BLaER1 treated with 17β-estradiol and CSF1 and Interleukin-3, amounts not matched to agents 10 nM and 100 nM (cell line): ENCODE results near the gene GINM1.

Experiments used
- H3K27ac ChIP-seq, 11 experiments: shearing (Covaris generic); formaldehyde crosslinking; 2 replicates each; pipeline ENCODE4 v1.8.1; 2022
- H3K27me3 ChIP-seq, 11 experiments: shearing (Covaris generic); formaldehyde crosslinking; 2 replicates each; pipeline ENCODE4 v1.8.1; 2022
- H3K36me3 ChIP-seq, 11 experiments: shearing (Covaris generic); formaldehyde crosslinking; 2 replicates each; pipeline ENCODE4 v1.8.1; 2022
- H3K4me1 ChIP-seq, 10 experiments: shearing (Covaris generic); formaldehyde crosslinking; 2 replicates each; pipeline ENCODE4 v1.8.1; 2022
- H3K4me2 ChIP-seq, 11 experiments: shearing (Covaris generic); formaldehyde crosslinking; 2 replicates each; pipeline ENCODE4 v1.8.1; 2022
- H3K4me3 ChIP-seq, 10 experiments: shearing (Covaris generic); formaldehyde crosslinking; 2 replicates each; pipeline ENCODE4 v1.8.1; 2022
- H3K9ac ChIP-seq, 11 experiments: shearing (Covaris generic); formaldehyde crosslinking; 2 replicates each; pipeline ENCODE4 v1.8.1; 2022
- H3K9me3 ChIP-seq, 11 experiments: shearing (Covaris generic); formaldehyde crosslinking; replicated peaks in 1 of 11; 2 replicates each; pipeline ENCODE4 v1.8.1; 2022
- H4K20me1 ChIP-seq, 11 experiments: shearing (Covaris generic); formaldehyde crosslinking; 2 replicates each; pipeline ENCODE4 v1.8.1; 2022
- Cebpa-rat ChIP-seq, 11 experiments: shearing (Covaris generic); IDR thresholded peaks; 2 replicates each; pipeline ENCODE4 v1.8.1; 2022

GINM1 gene, protein sequence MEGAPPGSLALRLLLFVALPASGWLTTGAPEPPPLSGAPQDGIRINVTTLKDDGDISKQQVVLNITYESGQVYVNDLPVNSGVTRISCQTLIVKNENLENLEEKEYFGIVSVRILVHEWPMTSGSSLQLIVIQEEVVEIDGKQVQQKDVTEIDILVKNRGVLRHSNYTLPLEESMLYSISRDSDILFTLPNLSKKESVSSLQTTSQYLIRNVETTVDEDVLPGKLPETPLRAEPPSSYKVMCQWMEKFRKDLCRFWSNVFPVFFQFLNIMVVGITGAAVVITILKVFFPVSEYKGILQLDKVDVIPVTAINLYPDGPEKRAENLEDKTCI

GRCh38 chr6:149565527-149566409 is at the start of gene GINM1:
Gene GINM1 (plus strand): TSS chr6:149566375. CDS start chr6:149566415, 40 bp downstream.
- H3K4me1 ChIP-seq, result peaks cover 8 to 24% (median 20%) of the 10 kb centered on the region in 10 experiments
- peak within 1 kb of the TSS; percentile 87 to 95 (median 91) for H3K9ac ChIP-seq
- H4K20me1 ChIP-seq, result peaks cover 5 to 36% (median 21%) of the 10 kb centered on the region in 11 experiments; a peak in 18 of 22 replicates
- H3K36me3 ChIP-seq, result no peaks in the 10 kb centered on the region
- no peaks in the 10 kb centered on the region for H3K27me3 ChIP-seq
- no peaks in the 10 kb centered on the region for H3K9me3 ChIP-seq
- TF ChIP-seq Cebpa-rat (IDR thresholded peaks at IDR 0.05), result no peak
- peak within 1 kb of the TSS; percentile 75 to 99 (median 96) for H3K4me3 ChIP-seq
- H3K4me2 ChIP-seq, result peak within 1 kb of the TSS; percentile 78 to 98 (median 91)
- peak within 1 kb of the TSS; percentile 77 to 92 (median 87) for H3K27ac ChIP-seq

- no peak overlapping the region for H3K9ac ChIP-seq
- H3K36me3 ChIP-seq, result peaks cover 94 to 100% (median 99%) of the 10 kb centered on the region in 11 experiments
- H4K20me1 ChIP-seq, result peaks cover 0 to 25% (median 3%) of the 10 kb centered on the region in 11 experiments; a peak in 5 of 22 replicates
- no peak overlapping the region for H3K4me3 ChIP-seq
- H3K4me1 ChIP-seq, result no peaks in the 10 kb centered on the region
- H3K9me3 ChIP-seq, result no peaks in the 10 kb centered on the region
- H3K27me3 ChIP-seq, result no peaks in the 10 kb centered on the region
- TF ChIP-seq Cebpa-rat (IDR thresholded peaks at IDR 0.05), result no peak
- no peak overlapping the region for H3K27ac ChIP-seq
- no peak overlapping the region for H3K4me2 ChIP-seq
Observed at GRCh38 chr6:149529650-149530049, 36.5 kb upstream of the GINM1 start.

- Histone ChIP-seq H3K9me3 (no peaks in the 10 kb centered on the region), H3K4me2 (no peak overlapping the region), H3K27me3 (no peaks in the 10 kb centered on the region), H3K9ac (no peak overlapping the region), H4K20me1 (peaks cover 0 to 41% (median 7%) of the 10 kb centered on the region in 11 experiments; a peak in 9 of 22 replicates), H3K4me3 (no peak overlapping the region), H3K27ac (no peak overlapping the region), H3K36me3 (peaks cover 98 to 100% (median 100%) of the 10 kb centered on the region in 11 experiments), H3K4me1 (no peaks in the 10 kb centered on the region)
- no peak for TF ChIP-seq Cebpa-rat (IDR thresholded peaks at IDR 0.05)
Observed at GRCh38 chr6:149534742-149535141, 31.4 kb upstream of the GINM1 start.

DNA sequence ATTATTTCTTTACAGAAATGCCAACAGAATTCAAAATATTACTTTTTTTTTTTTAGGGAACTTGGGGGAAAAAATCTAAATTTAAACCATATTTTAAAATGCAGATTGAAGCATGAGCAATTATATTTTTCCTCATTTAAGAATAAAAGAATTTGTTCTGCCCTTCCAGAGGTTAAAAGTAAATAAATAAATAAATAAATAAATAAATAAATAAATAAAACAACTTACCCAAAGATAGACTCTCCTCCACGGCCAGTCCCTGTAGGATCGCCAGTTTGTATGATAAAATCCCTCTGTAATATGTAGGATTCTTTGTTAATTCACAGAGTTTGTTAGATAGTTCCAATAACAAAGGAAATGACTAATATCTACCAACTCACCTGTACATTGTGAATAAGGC is 25.0 kb upstream of the GINM1 start:
- Histone ChIP-seq H3K9ac (no peak overlapping the region), H3K27ac (no peak overlapping the region), H4K20me1 (peaks cover 17 to 70% (median 35%) of the 10 kb centered on the region in 11 experiments; a peak in 17 of 22 replicates)

GRCh38 chr6:149544646-149545257 is 21.4 kb upstream of the GINM1 start:
- TF ChIP-seq Cebpa-rat (IDR thresholded peaks at IDR 0.05), result no peak
- Histone ChIP-seq H3K4me2 (peak overlapping the region; percentile 85 to 98 (median 94)), H3K27ac (peak overlapping the region; percentile 86 to 100 (median 92)), H3K4me1 (peaks cover 23 to 38% (median 25%) of the 10 kb centered on the region in 10 experiments), H4K20me1 (peaks cover 13 to 46% (median 34%) of the 10 kb centered on the region in 11 experiments; a peak in 16 of 22 replicates), H3K9ac (peak overlapping the region; percentile 87 to 99 (median 96)), H3K27me3 (no peaks in the 10 kb centered on the region), H3K4me3 (peak overlapping the region; percentile 83 to 100 (median 94)), H3K36me3 (peaks cover 11 to 31% (median 19%) of the 10 kb centered on the region in 11 experiments), H3K9me3 (no peaks in the 10 kb centered on the region)

More for the DNA sequence above, 25.0 kb upstream of the GINM1 start:
- H3K36me3 ChIP-seq, result peaks cover 47 to 67% (median 55%) of the 10 kb centered on the region in 11 experiments
- no peak for TF ChIP-seq Cebpa-rat (IDR thresholded peaks at IDR 0.05)
- H3K4me1 ChIP-seq, result peaks cover 13 to 30% (median 15%) of the 10 kb centered on the region in 10 experiments
- H3K4me3 ChIP-seq, result no peak overlapping the region
- H3K9me3 ChIP-seq, result no peaks in the 10 kb centered on the region
- H3K4me2 ChIP-seq, result no peak overlapping the region
- H3K27me3 ChIP-seq, result no peaks in the 10 kb centered on the region

- H3K27ac ChIP-seq, result peak overlapping the region; percentile 86 to 100 (median 92)
Observed at GRCh38 chr6:149545258-149545753, 20.9 kb upstream of the GINM1 start.

GRCh38 chr6:149545754-149546471 is 20.3 kb upstream of the GINM1 start, which contains the start of gene PPIL4:
Gene PPIL4 (minus strand): TSS chr6:149546043. CDS start chr6:149546005, 38 bp downstream.
- peak within 1 kb of the TSS; percentile 83 to 100 (median 94) for H3K4me3 ChIP-seq
- peak in 1 of 11 experiments; percentile 27; a peak in 1 of 22 replicates for TF ChIP-seq Cebpa-rat (IDR thresholded peaks at IDR 0.05)
- peaks cover 0 to 19% (median 8%) of the 10 kb centered on the region in 11 experiments; a peak in 18 of 22 replicates for H3K36me3 ChIP-seq
- peak within 1 kb of the TSS; percentile 87 to 99 (median 96) for H3K9ac ChIP-seq
- no peaks in the 10 kb centered on the region for H3K9me3 ChIP-seq
- H3K4me2 ChIP-seq, result peak within 1 kb of the TSS; percentile 85 to 98 (median 94)
- peaks cover 12 to 40% (median 34%) of the 10 kb centered on the region in 11 experiments; a peak in 15 of 22 replicates for H4K20me1 ChIP-seq
- H3K27ac ChIP-seq, result peak within 1 kb of the TSS; percentile 86 to 100 (median 92)
- peaks cover 23 to 38% (median 25%) of the 10 kb centered on the region in 10 experiments for H3K4me1 ChIP-seq
- no peaks in the 10 kb centered on the region for H3K27me3 ChIP-seq

More at GRCh38 chr6:149545258-149545753, 20.9 kb upstream of the GINM1 start:
- peaks cover 6 to 25% (median 14%) of the 10 kb centered on the region in 11 experiments for H3K36me3 ChIP-seq
- peak overlapping the region; percentile 85 to 98 (median 94) for H3K4me2 ChIP-seq
- H3K9ac ChIP-seq, result peak overlapping the region; percentile 87 to 99 (median 96)
- H3K9me3 ChIP-seq, result no peaks in the 10 kb centered on the region
- peak overlapping the region; percentile 83 to 100 (median 94) for H3K4me3 ChIP-seq
- peaks cover 12 to 44% (median 34%) of the 10 kb centered on the region in 11 experiments; a peak in 15 of 22 replicates for H4K20me1 ChIP-seq
- H3K4me1 ChIP-seq, result peaks cover 23 to 38% (median 25%) of the 10 kb centered on the region in 10 experiments
- no peaks in the 10 kb centered on the region for H3K27me3 ChIP-seq
- TF ChIP-seq Cebpa-rat (IDR thresholded peaks at IDR 0.05), result no peak
